ENCODE results near the gene ZNF726. TPM values are rescaled to one million over a fixed set of nuclear protein-coding genes. Genes with fewer than 3 reads are reported as not detected.

ZNF726 gene
- total RNA-seq, 1 experiment from 2014 or later = 1.0 TPM

GRCh38 chr19:23896912-23897311 is 17.8 kb upstream of the ZNF726 start:
- no TSS peak for BruUV-seq (replicated peaks)
- Mint-ChIP-seq H3K27ac (ENCODE audit: low read depth, unreplicated experiment) (no peak overlapping the region), H3K36me3 (ENCODE audit: insufficient read depth, unreplicated experiment) (no peaks in the 10 kb centered on the region), H3K9me3 (ENCODE audit: unreplicated experiment) (peaks cover 16% of the 10 kb centered on the region), H3K4me1 (ENCODE audit: insufficient read depth, unreplicated experiment) (no peaks in the 10 kb centered on the region), H3K27me3 (ENCODE audit: insufficient read depth, unreplicated experiment) (no peaks in the 10 kb centered on the region), H3K4me3 (ENCODE audit: unreplicated experiment) (no peak overlapping the region)
- intact Hi-C loops (cut with micrococcal nuclease) = no loop called here
- POLR2A ChIA-PET = no interaction called here
- CTCF ChIA-PET = no interaction called here
- no peak for DNase-seq (ENCODE audit: unreplicated experiment)
- TF ChIP-seq, protein P1, sequence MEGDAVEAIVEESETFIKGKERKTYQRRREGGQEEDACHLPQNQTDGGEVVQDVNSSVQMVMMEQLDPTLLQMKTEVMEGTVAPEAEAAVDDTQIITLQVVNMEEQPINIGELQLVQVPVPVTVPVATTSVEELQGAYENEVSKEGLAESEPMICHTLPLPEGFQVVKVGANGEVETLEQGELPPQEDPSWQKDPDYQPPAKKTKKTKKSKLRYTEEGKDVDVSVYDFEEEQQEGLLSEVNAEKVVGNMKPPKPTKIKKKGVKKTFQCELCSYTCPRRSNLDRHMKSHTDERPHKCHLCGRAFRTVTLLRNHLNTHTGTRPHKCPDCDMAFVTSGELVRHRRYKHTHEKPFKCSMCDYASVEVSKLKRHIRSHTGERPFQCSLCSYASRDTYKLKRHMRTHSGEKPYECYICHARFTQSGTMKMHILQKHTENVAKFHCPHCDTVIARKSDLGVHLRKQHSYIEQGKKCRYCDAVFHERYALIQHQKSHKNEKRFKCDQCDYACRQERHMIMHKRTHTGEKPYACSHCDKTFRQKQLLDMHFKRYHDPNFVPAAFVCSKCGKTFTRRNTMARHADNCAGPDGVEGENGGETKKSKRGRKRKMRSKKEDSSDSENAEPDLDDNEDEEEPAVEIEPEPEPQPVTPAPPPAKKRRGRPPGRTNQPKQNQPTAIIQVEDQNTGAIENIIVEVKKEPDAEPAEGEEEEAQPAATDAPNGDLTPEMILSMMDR (IDR thresholded peaks at IDR 0.05; ENCODE audit: unreplicated experiment) = no peak

DNA sequence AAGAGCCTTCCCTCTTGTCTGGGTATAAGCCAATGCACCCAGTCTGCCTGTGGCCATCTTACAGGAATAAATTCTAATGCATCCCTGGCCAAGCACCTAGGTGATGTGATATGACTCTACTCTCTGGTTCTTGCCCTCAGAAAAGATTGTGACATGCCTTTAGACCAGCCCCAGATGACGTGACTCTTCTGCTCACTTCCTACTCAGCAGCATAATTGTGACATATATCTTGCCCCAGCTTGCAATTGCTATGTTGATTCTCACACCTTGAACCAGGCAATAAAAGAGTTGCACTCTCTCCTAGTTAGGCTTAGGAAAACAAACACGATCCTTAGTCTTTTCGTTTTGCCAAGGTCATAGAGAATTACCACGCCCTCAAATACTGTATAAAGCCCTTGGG is 13.3 kb upstream of the ZNF726 start:
- Mint-ChIP-seq H3K9me3 (ENCODE audit: unreplicated experiment) (peaks cover 33% of the 10 kb centered on the region), H3K27me3 (ENCODE audit: insufficient read depth, unreplicated experiment) (no peaks in the 10 kb centered on the region), H3K27ac (ENCODE audit: low read depth, unreplicated experiment) (no peak overlapping the region), H3K4me1 (ENCODE audit: insufficient read depth, unreplicated experiment) (no peaks in the 10 kb centered on the region), H3K4me3 (ENCODE audit: unreplicated experiment) (no peak overlapping the region), H3K36me3 (ENCODE audit: insufficient read depth, unreplicated experiment) (no peaks in the 10 kb centered on the region)
- CTCF ChIA-PET = no interaction called here
- intact Hi-C loops (cut with micrococcal nuclease) = no loop called here
- DNase-seq (ENCODE audit: unreplicated experiment) = no peak
- TF ChIP-seq, protein P1 (IDR thresholded peaks at IDR 0.05; ENCODE audit: unreplicated experiment) = no peak
- BruUV-seq (replicated peaks) = no TSS peak
- POLR2A ChIA-PET = no interaction called here

- BruUV-seq (replicated peaks) = no TSS peak
- Mint-ChIP-seq H3K36me3 (ENCODE audit: insufficient read depth, unreplicated experiment) (no peaks in the 10 kb centered on the region), H3K27me3 (ENCODE audit: insufficient read depth, unreplicated experiment) (no peaks in the 10 kb centered on the region), H3K4me1 (ENCODE audit: insufficient read depth, unreplicated experiment) (no peaks in the 10 kb centered on the region), H3K4me3 (ENCODE audit: unreplicated experiment) (no peak overlapping the region), H3K27ac (ENCODE audit: low read depth, unreplicated experiment) (no peak overlapping the region), H3K9me3 (ENCODE audit: unreplicated experiment) (peaks cover 30% of the 10 kb centered on the region)
- DNase-seq (ENCODE audit: unreplicated experiment) = no peak
- CTCF ChIA-PET = no interaction called here
- TF ChIP-seq, protein P1 (IDR thresholded peaks at IDR 0.05; ENCODE audit: unreplicated experiment) = no peak
- intact Hi-C loops (cut with micrococcal nuclease) = no loop called here
- POLR2A ChIA-PET = no interaction called here
Observed at GRCh38 chr19:23904406-23904805, 10.3 kb upstream of the ZNF726 start.

GRCh38 chr19:23905771-23906170 is 8.9 kb upstream of the ZNF726 start:
- DNase-seq (ENCODE audit: unreplicated experiment) = no peak
- H3K4me3 Mint-ChIP-seq (ENCODE audit: unreplicated experiment) = no peak overlapping the region
- no TSS peak for BruUV-seq (replicated peaks)
- ChIA-PET CTCF (no interaction called here), POLR2A (no interaction called here)
- H3K27ac Mint-ChIP-seq (ENCODE audit: low read depth, unreplicated experiment) = no peak overlapping the region
- peaks cover 30% of the 10 kb centered on the region for H3K9me3 Mint-ChIP-seq (ENCODE audit: unreplicated experiment)
- intact Hi-C loops (cut with micrococcal nuclease) = no loop called here
- H3K27me3 Mint-ChIP-seq (ENCODE audit: insufficient read depth, unreplicated experiment) = no peaks in the 10 kb centered on the region
- H3K36me3 Mint-ChIP-seq (ENCODE audit: insufficient read depth, unreplicated experiment) = no peaks in the 10 kb centered on the region
- no peaks in the 10 kb centered on the region for H3K4me1 Mint-ChIP-seq (ENCODE audit: insufficient read depth, unreplicated experiment)
- TF ChIP-seq, protein P1 (IDR thresholded peaks at IDR 0.05; ENCODE audit: unreplicated experiment) = no peak
